ENCODE measurements around the gene IFNA1. TPM values are rescaled to one million over a fixed set of nuclear protein-coding genes. Genes with fewer than 3 reads are reported as not detected.

IFNA1 gene
- not detected for total RNA-seq

DNA sequence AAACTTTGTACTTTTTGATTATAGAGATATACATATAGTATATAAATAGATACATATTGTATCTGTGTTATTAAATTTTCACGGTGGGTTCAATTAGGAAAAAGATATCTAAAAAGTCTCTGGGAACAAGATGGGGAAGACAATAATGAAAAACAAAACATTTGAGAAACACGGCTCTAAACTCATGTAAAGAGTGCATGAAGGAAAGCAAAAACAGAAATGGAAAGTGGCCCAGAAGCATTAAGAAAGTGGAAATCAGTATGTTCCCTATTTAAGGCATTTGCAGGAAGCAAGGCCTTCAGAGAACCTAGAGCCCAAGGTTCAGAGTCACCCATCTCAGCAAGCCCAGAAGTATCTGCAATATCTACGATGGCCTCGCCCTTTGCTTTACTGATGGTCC is at the start of gene IFNA1:
IFNA1 (plus strand) TSS at position 301 of the 400 bp plus-strand sequence; CDS start at position 370, 69 bp downstream.

DNA sequence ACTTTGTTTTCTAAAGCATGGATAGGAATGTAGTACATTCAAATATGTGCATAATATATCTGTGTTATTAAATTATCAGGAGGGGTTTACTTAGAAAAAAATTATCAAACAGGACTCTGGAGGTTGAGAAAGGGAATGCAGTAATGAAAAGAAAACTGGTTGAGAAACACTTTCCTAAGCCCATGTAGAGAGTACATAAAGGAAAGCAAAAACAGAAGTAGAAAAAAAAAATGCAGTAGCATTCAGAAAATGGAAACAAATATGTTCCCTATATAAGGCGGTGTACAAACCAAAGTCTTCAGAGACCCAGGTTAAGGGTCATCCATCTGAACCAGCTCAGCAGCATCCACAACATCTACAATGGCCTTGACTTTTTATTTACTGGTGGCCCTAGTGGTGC is 31.4 kb upstream of the IFNA1 start, which contains the start of gene IFNA8:
IFNA8 (plus strand) TSS at position 301 of the 400 bp plus-strand sequence; CDS start at position 361, 60 bp downstream.

DNA sequence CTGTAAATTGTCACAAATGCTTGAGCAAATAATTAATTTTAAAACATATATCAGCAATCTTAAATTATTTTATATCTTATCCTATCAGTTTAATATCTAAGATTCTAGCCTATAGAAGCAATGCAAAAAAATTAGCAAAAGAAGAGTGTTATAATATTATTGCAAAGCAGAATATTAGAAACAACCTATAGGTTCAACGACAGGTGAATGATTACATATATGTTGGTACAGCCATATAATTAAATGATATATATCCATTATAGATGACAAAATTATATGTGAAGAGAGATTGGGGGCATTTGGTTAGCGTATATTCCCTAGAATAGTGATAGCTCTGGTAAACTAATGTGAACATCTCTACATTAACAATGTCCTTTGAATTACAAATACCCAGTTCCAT is 42.0 kb downstream of the IFNA1 start, which contains the start of gene IFNE:
IFNE (minus strand) TSS at position 101 of the 400 bp plus-strand sequence. CDS start 619 bp downstream, outside the sequence.

Other genes starting within 250 kb of the IFNA1 start
- gene IFNA7, start 238.2 kb upstream of the IFNA1 start, total RNA-seq, result not detected
- gene IFNA10, start 233.3 kb upstream of the IFNA1 start, total RNA-seq, result not detected
- gene IFNA16, start 223.1 kb upstream of the IFNA1 start, total RNA-seq, result not detected
- gene IFNA17, start 212.2 kb upstream of the IFNA1 start, total RNA-seq, result not detected
- gene IFNA14, start 200.4 kb upstream of the IFNA1 start, total RNA-seq, result not detected
- gene IFNA5, start 135.1 kb upstream of the IFNA1 start, total RNA-seq, result not detected
- 68.1 TPM for gene KLHL9, start 105.0 kb upstream of the IFNA1 start, total RNA-seq
- gene IFNA6, start 89.6 kb upstream of the IFNA1 start, total RNA-seq, result not detected
- gene IFNA13, start 72.4 kb upstream of the IFNA1 start, total RNA-seq, result not detected
- not detected for gene IFNA2, start 55.0 kb upstream of the IFNA1 start, total RNA-seq
- gene IFNA8, start 31.3 kb upstream of the IFNA1 start, total RNA-seq, result not detected
- not detected for gene IFNE, start 41.9 kb downstream of the IFNA1 start, total RNA-seq

Data from camera-type eye (tissue), 1 donor.